Measurements from ENCODE around the gene CALD1. TPM values are rescaled to one million over a fixed set of nuclear protein-coding genes. Genes with fewer than 3 reads are reported as not detected.
"Not testable (repeated sequence)": the region's sequence is repeated elsewhere in the genome, so short reads cannot be mapped to it uniquely, and the experiment has no call there.

Gene CALD1
- total RNA-seq, 6 experiments from 2014 or later, result 1,066 to 1,726 (median 1,102) TPM

DNA sequence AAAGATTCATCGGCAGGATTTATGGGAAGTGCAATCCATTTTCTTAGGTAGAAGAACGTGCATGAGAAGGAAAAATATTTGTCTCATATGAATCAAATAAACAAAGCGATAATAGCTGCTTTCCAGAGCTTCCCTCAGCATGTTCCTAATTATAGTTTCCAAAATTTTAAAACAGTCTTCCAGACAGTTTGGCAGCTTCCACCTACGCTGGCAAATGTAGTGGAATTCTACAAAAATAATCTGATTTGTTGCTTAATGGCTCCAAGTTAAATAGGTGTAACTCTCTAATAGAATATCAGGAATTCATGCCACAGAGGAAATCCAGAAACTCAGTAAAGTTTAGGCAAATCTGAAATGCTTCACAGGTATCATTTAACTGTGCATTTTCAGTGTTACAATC lies 183.6 kb downstream of the CALD1 start:
- Mint-ChIP-seq H3K27me3 (ENCODE audit: insufficient read depth) (peaks cover 75% of the 10 kb centered on the region), H3K27ac (peak overlapping the region; percentile 80), H3K4me3 (peak overlapping the region; percentile 61; the same call in 1 of the 2 replicates), H3K9me3 (peaks cover 39% of the 10 kb centered on the region; the same call in 1 of the 2 replicates), H3K36me3 (ENCODE audit: low read depth) (peaks cover 83% of the 10 kb centered on the region), H3K4me1 (ENCODE audit: low read depth) (peaks cover 21% of the 10 kb centered on the region)
- DNase-seq, result no peak
- no peak for TF ChIP-seq CTCF (IDR thresholded peaks at IDR 0.05)

DNA sequence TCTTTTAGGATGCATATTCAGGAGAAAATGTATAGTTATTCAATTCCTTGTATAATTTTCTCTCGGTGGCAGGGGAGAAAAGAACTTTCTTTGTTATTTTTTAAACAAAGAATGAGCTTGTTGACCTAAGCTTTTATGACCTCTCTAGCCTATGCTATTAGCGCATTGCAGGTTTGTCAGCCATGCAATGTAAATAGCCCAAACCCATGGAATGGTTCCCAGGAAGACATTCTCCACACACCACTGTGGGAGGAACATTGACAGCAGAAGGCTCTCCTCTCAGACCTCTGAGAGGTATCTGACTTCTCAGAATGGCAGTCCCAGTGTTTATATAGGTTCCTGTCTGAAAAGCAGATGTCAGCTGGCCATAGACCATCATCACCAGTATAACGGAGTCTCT lies 187.3 kb downstream of the CALD1 start:
- Mint-ChIP-seq H3K4me1 (ENCODE audit: low read depth) (peaks cover 15% of the 10 kb centered on the region), H3K27me3 (ENCODE audit: insufficient read depth) (peaks cover 92% of the 10 kb centered on the region), H3K36me3 (ENCODE audit: low read depth) (peaks cover 85% of the 10 kb centered on the region), H3K27ac (peak overlapping the region; percentile 68), H3K4me3 (peak overlapping the region; percentile 70; the same call in 1 of the 2 replicates), H3K9me3 (peaks cover 52% of the 10 kb centered on the region; the same call in 1 of the 2 replicates)
- TF ChIP-seq CTCF (IDR thresholded peaks at IDR 0.05), result no peak
- no peak for DNase-seq

- Mint-ChIP-seq H3K27ac (peak overlapping the region; percentile 68), H3K4me1 (ENCODE audit: low read depth) (peaks cover 21% of the 10 kb centered on the region), H3K9me3 (peaks cover 52% of the 10 kb centered on the region; the same call in 1 of the 2 replicates), H3K27me3 (ENCODE audit: insufficient read depth) (peaks cover 95% of the 10 kb centered on the region), H3K36me3 (ENCODE audit: low read depth) (peaks cover 80% of the 10 kb centered on the region), H3K4me3 (peak overlapping the region; percentile 16; the same call in 1 of the 2 replicates)
- no peak for TF ChIP-seq CTCF (IDR thresholded peaks at IDR 0.05)
- DNase-seq, result no peak
Observed at GRCh38 chr7:134968110-134968509, 188.7 kb downstream of the CALD1 start.

- DNase-seq, H3K27ac Mint-ChIP-seq: not testable (repeated sequence)
- Mint-ChIP-seq H3K4me1 (ENCODE audit: low read depth) (peaks cover 14% of the 10 kb centered on the region), H3K9me3 (peaks cover 56% of the 10 kb centered on the region), H3K4me3 (peak overlapping the region; percentile 40; the same call in 1 of the 2 replicates), H3K36me3 (ENCODE audit: low read depth) (peaks cover 26% of the 10 kb centered on the region), H3K27me3 (ENCODE audit: insufficient read depth) (peaks cover 65% of the 10 kb centered on the region)
Observed at GRCh38 chr7:134981645-134982044, 202.2 kb downstream of the CALD1 start.

DNA sequence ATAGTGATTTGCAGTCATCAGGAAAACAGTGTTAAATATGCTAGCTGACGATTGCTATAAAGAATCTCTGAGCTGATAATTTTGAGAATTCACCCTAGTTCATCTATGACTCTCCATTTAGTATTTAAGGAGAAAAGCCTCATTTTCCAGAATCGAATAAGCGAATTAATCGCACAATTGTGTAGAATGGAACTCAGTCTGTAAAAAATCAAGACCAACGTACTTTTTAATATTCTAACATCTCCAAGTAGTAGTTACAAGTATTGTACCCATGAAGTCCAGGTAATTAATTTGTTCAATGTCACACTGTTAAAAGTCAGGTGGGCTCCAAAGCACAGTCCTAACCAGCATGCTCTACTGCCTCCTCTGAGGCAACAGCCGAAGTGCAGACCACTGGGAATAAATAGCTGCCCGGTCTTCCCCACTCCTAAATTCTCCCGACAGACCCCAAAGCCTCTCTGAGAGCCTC lies 206.5 kb downstream of the CALD1 start:
- peaks cover 30% of the 10 kb centered on the region for H3K4me1 Mint-ChIP-seq (ENCODE audit: low read depth)
- H3K4me3 Mint-ChIP-seq, result peak overlapping the region; percentile 98
- H3K9me3 Mint-ChIP-seq, result peaks cover 13% of the 10 kb centered on the region
- H3K27ac Mint-ChIP-seq, result peak overlapping the region; percentile 97
- peaks cover 15% of the 10 kb centered on the region; the same call in 1 of the 2 replicates for H3K36me3 Mint-ChIP-seq (ENCODE audit: low read depth)
- DNase-seq, result no peak
- H3K27me3 Mint-ChIP-seq (ENCODE audit: insufficient read depth), result peaks cover 29% of the 10 kb centered on the region
- TF ChIP-seq CTCF (IDR thresholded peaks at IDR 0.05), result no peak

- peak; percentile 94 for DNase-seq
- peak within 1 kb of the TSS; percentile 98 for H3K4me3 Mint-ChIP-seq
- H3K36me3 Mint-ChIP-seq (ENCODE audit: low read depth), result peaks cover 16% of the 10 kb centered on the region; the same call in 1 of the 2 replicates
- peaks cover 37% of the 10 kb centered on the region for H3K4me1 Mint-ChIP-seq (ENCODE audit: low read depth)
- TF ChIP-seq CTCF (IDR thresholded peaks at IDR 0.05), result peak; percentile 82
- peaks cover 23% of the 10 kb centered on the region for H3K27me3 Mint-ChIP-seq (ENCODE audit: insufficient read depth)
- H3K9me3 Mint-ChIP-seq, result peaks cover 6% of the 10 kb centered on the region
- H3K27ac Mint-ChIP-seq, result peak within 1 kb of the TSS; percentile 97
Observed at GRCh38 chr7:134986363-134987251, 207.2 kb downstream of the CALD1 start, which contains the start of gene AGBL3. Gene AGBL3, plus strand, starts transcription at chr7:134986508. Its CDS starts 1,426 bp downstream, at chr7:134987934.
